HepG2 (cell line): ENCODE data around the gene POU2AF2. TPM values are rescaled to one million over a fixed set of nuclear protein-coding genes. Genes with fewer than 3 reads are reported as not detected.

Experiments
- ASH2L ChIP-seq: fragments of 300-600, 200-600 bp; sonication (generic); IDR thresholded peaks from 2 replicates; pipeline ENCODE4 v1.7.0; 2017; ENCODE audit warnings: low read depth, mild to moderate bottlenecking, moderate library complexity, mixed read lengths, low read length; ENCODE audit not compliant: insufficient read length
- FOXK1 ChIP-seq: sonication (generic); formaldehyde crosslinking; IDR thresholded peaks from 2 replicates; pipeline ENCODE4 v1.4.0; 2020; ENCODE audit warnings: low read depth, missing genetic modification reagents, borderline replicate concordance
- HMGXB4 ChIP-seq, 2 experiments: sonication (generic) in 1 of 2; formaldehyde crosslinking in 1 of 2; IDR thresholded peaks; 2 replicates each; pipeline versions ENCODE4 v1.4.0 to v1.6.1; 2018 to 2020; ENCODE audit warnings: missing genetic modification reagents in 2 of 2, borderline replicate concordance in 1 of 2, low read depth in 1 of 2, mild to moderate bottlenecking in 1 of 2, missing biosample characterization in 1 of 2
- KAT7 ChIP-seq: IDR thresholded peaks from 2 replicates; pipeline ENCODE4 v1.6.1; 2018; ENCODE audit warnings: borderline replicate concordance, missing compliant biosample characterization
- KDM1A ChIP-seq: IDR thresholded peaks from 2 replicates; pipeline ENCODE4 v1.6.1; 2016; ENCODE audit warnings: missing compliant biosample characterization
- KDM4B ChIP-seq: sonication (generic); formaldehyde crosslinking; IDR thresholded peaks from 2 replicates; pipeline ENCODE4 v1.4.0; 2020; ENCODE audit warnings: missing genetic modification reagents
- MAX ChIP-seq: IDR thresholded peaks from 2 replicates; pipeline ENCODE4 v1.6.1; 2012; ENCODE audit warnings: inconsistent platforms
- MEIS2 ChIP-seq: sonication (generic); formaldehyde crosslinking; IDR thresholded peaks from 2 replicates; pipeline ENCODE4 v1.9.0; 2021; ENCODE audit warnings: mild to moderate bottlenecking, missing genetic modification reagents
- MYC ChIP-seq: sonication (generic); formaldehyde crosslinking; IDR thresholded peaks from 2 replicates; pipeline ENCODE4 v1.9.0; 2021; ENCODE audit warnings: missing genetic modification reagents, borderline replicate concordance
- MYNN ChIP-seq: sonication (generic); formaldehyde crosslinking; IDR thresholded peaks from 2 replicates; pipeline ENCODE4 v1.4.0; 2020; ENCODE audit warnings: mild to moderate bottlenecking, low read depth, missing genetic modification reagents
- NAIF1 ChIP-seq: sonication (generic); formaldehyde crosslinking; IDR thresholded peaks from 2 replicates; pipeline ENCODE4 v1.5.0; 2020; ENCODE audit warnings: mild to moderate bottlenecking, missing genetic modification reagents, borderline replicate concordance
- NR2F6 ChIP-seq, 2 experiments: IDR thresholded peaks; 2 replicates each; pipeline ENCODE4 v1.6.1; 2016; ENCODE audit warnings: antibody characterized with exemption in 1 of 2, mild to moderate bottlenecking in 1 of 2
- PITX1 ChIP-seq: sonication (generic); formaldehyde crosslinking; IDR thresholded peaks from 2 replicates; pipeline ENCODE4 v1.5.1; 2020; ENCODE audit warnings: mild to moderate bottlenecking, missing genetic modification reagents
- STAG1 ChIP-seq: sonication (generic); formaldehyde crosslinking; IDR thresholded peaks from 2 replicates; pipeline ENCODE4 v1.4.0; 2020; ENCODE audit warnings: missing genetic modification reagents
- TFDP2 ChIP-seq: sonication (generic); formaldehyde crosslinking; IDR thresholded peaks from 2 replicates; pipeline ENCODE4 v1.4.0; 2020; ENCODE audit warnings: missing genetic modification reagents
- TOPORS ChIP-seq: sonication (generic); formaldehyde crosslinking; IDR thresholded peaks from 2 replicates; pipeline ENCODE4 v1.8.0; 2023; ENCODE audit warnings: mild to moderate bottlenecking, missing genetic modification reagents
- TRIM22 ChIP-seq: fragments of 450-650 bp; IDR thresholded peaks from 2 replicates; pipeline ENCODE4 v1.6.1; 2017
- ZMAT3 ChIP-seq: sonication (generic); formaldehyde crosslinking; conservative IDR thresholded peaks from 2 replicates; pipeline ENCODE4 v1.7.0; 2021; ENCODE audit warnings: missing genetic modification reagents
- ZNF34 ChIP-seq: sonication (generic); formaldehyde crosslinking; IDR thresholded peaks from 2 replicates; pipeline ENCODE4 v1.4.0; 2020; ENCODE audit warnings: mild to moderate bottlenecking, missing genetic modification reagents, borderline replicate concordance
- ZNF343 ChIP-seq: sonication (generic); formaldehyde crosslinking; IDR thresholded peaks from 2 replicates; pipeline ENCODE4 v1.4.0; 2020; ENCODE audit warnings: mild to moderate bottlenecking, missing genetic modification reagents
- ZNF598 ChIP-seq: sonication (generic); formaldehyde crosslinking; IDR thresholded peaks from 2 replicates; pipeline ENCODE4 v1.5.1; 2020; ENCODE audit warnings: mild to moderate bottlenecking, missing genetic modification reagents, borderline replicate concordance
- ZNF607 ChIP-seq: sonication (generic); formaldehyde crosslinking; IDR thresholded peaks from 2 replicates; pipeline ENCODE4 v1.5.1; 2020; ENCODE audit warnings: missing genetic modification reagents, mild to moderate bottlenecking, borderline replicate concordance
- ZNF614 ChIP-seq: IDR thresholded peaks from 2 replicates; pipeline ENCODE4 v1.6.1; 2018; ENCODE audit warnings: missing biosample characterization, missing genetic modification reagents, inconsistent platforms, borderline replicate concordance
- ZNF709 ChIP-seq: sonication (generic); formaldehyde crosslinking; IDR thresholded peaks from 2 replicates; pipeline ENCODE4 v1.5.0; 2020; ENCODE audit warnings: mild to moderate bottlenecking, missing genetic modification reagents
- ZNF878 ChIP-seq: sonication (generic); formaldehyde crosslinking; IDR thresholded peaks from 2 replicates; pipeline ENCODE4 v1.8.1; 2023; ENCODE audit warnings: mild to moderate bottlenecking, missing genetic modification reagents, moderate library complexity
- polyA plus RNA-seq, 8 experiments: library from polyadenylated mRNA; depleted of rRNA in 3 of 8; stranded (reverse) in 7 of 8; unstranded in 1 of 8; fragments of >200 nt; fragmentation: Illumina TruSeq in 4 of 8; extraction: Trizol in 4 of 8; gene quantifications; 2 replicates each; pipeline versions ENCODE4 v1.2.1 to v1.2.3, GENCODE V29; 2011 to 2016; ENCODE audit warnings: low read depth in 4 of 8, missing spikeins in 1 of 8, mixed read lengths in 1 of 8; ENCODE audit not compliant: insufficient read depth in 1 of 8
- total RNA-seq, 5 experiments: library from RNA; depleted of rRNA; stranded (reverse); fragments of >200 nt; fragmentation: Illumina TruSeq; extraction: Trizol; gene quantifications; 2 replicates each; pipeline ENCODE4 v1.2.3, GENCODE V29; 2016; ENCODE audit warnings: low read depth in 1 of 5

POU2AF2 gene
- total and polyA plus RNA-seq, 2 of the 13 experiments (the other 11 are each of a cell fraction or from before 2014, with no cell fraction given) = 0.11 TPM; not detected in 1

GRCh38 chr11:111299101-111300026 is 53.8 kb downstream of the POU2AF2 start (continued):
- TF ChIP-seq ZNF709 (CRISPR knock-in tag) (peak; percentile 78; the same call in 1 of the 2 replicates), NR2F6 (IDR thresholded peaks at IDR 0.05) (no peak), NR2F6 (CRISPR knock-in tag; IDR thresholded peaks at IDR 0.05) (peak; percentile 28; the same call in 1 of the 2 replicates), PITX1 (CRISPR knock-in tag) (0 out of 2 replicates have a peak, but pooled peaks have one; percentile 16), KAT7 (CRISPR knock-in tag) (peak; percentile 81; the same call in 1 of the 2 replicates), ZNF878 (CRISPR knock-in tag) (no peak), TFDP2 (CRISPR knock-in tag) (peak; percentile 55; the same call in 1 of the 2 replicates), MYC (CRISPR knock-in tag) (peak; percentile 70), ZNF614 (CRISPR knock-in tag) (peak; percentile 69; the same call in 1 of the 2 replicates), ZNF34 (CRISPR knock-in tag) (peak; percentile 24; the same call in 1 of the 2 replicates), KDM4B (CRISPR knock-in tag) (0 out of 2 replicates have a peak, but pooled peaks have one; percentile 39), TOPORS (no peak), MYNN (CRISPR knock-in tag) (no peak), STAG1 (peak; percentile 75), NAIF1 (CRISPR knock-in tag) (peak; percentile 62; the same call in 1 of the 2 replicates), MEIS2 (CRISPR knock-in tag) (no peak), ZMAT3 (CRISPR knock-in tag) (peak; percentile 38; the same call in 1 of the 2 replicates), KDM1A (CRISPR knock-in tag) (no peak), HMGXB4 (CRISPR knock-in tag; IDR thresholded peaks at IDR 0.05; ENCODE audit: borderline replicate concordance in 1 of 2, low read depth in 1 of 2) (peak; percentile 96 to 97), TRIM22 (no peak), FOXK1 (CRISPR knock-in tag) (peak; percentile 18; the same call in 1 of the 2 replicates), ZNF343 (CRISPR knock-in tag) (peak; percentile 93; the same call in 1 of the 2 replicates), ZNF598 (CRISPR knock-in tag) (peak; percentile 79; the same call in 1 of the 2 replicates), ASH2L (peak; percentile 46), ZNF607 (CRISPR knock-in tag) (0 out of 2 replicates have a peak, but pooled peaks have one; percentile 76), MAX (peak; percentile 84)
